Measurements from ENCODE around the gene WDCP. TPM values are rescaled to one million over a fixed set of nuclear protein-coding genes. Genes with fewer than 3 reads are reported as not detected.
"Not testable (repeated sequence)": the region's sequence is repeated elsewhere in the genome, so short reads cannot be mapped to it uniquely, and the experiment has no call there.

Gene WDCP, protein sequence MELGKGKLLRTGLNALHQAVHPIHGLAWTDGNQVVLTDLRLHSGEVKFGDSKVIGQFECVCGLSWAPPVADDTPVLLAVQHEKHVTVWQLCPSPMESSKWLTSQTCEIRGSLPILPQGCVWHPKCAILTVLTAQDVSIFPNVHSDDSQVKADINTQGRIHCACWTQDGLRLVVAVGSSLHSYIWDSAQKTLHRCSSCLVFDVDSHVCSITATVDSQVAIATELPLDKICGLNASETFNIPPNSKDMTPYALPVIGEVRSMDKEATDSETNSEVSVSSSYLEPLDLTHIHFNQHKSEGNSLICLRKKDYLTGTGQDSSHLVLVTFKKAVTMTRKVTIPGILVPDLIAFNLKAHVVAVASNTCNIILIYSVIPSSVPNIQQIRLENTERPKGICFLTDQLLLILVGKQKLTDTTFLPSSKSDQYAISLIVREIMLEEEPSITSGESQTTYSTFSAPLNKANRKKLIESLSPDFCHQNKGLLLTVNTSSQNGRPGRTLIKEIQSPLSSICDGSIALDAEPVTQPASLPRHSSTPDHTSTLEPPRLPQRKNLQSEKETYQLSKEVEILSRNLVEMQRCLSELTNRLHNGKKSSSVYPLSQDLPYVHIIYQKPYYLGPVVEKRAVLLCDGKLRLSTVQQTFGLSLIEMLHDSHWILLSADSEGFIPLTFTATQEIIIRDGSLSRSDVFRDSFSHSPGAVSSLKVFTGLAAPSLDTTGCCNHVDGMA
- total RNA-seq: 10 to 100 TPM in 2 of 3 donors, 1 to 10 TPM in 1; 2.4 to 11.8 (median 11.2) TPM
- 12.9 TPM for total RNA-seq (2013)

GRCh38 chr2:24046930-24047702, at the start of gene WDCP:
WDCP (minus strand) TSS chr2:24047391; CDS start chr2:24039494, 7,897 bp downstream.
- intact Hi-C loops (cut with micrococcal nuclease): loop anchor here (1.0 kb wide), 3 partner anchors 29 to 120 kb away; partner anchors contain the start of genes ATAD2B, SF3B6 and UBXN2A
- Histone ChIP-seq H3K36me3 (ENCODE audit: control insufficient read depth, insufficient read depth, low read length) (no peaks in the 10 kb centered on the region), H3K4me3 (ENCODE audit: low read length) (peak within 1 kb of the TSS; percentile 74), H3K9me3 (ENCODE audit: control insufficient read depth, insufficient read depth, low read length) (no peaks in the 10 kb centered on the region), H3K27me3 (ENCODE audit: control insufficient read depth, insufficient read depth, low read length) (no peaks in the 10 kb centered on the region), H3K27ac (ENCODE audit: low read length) (peak within 1 kb of the TSS; percentile 36), H3K4me1 (ENCODE audit: control insufficient read depth, insufficient read depth, low read length) (peaks cover 20% of the 10 kb centered on the region)
- under 1% methylated on average over 38 of the region's 38 CpGs for WGBS (ENCODE audit: insufficient coverage)
- DNase-seq (peak; percentile 88 to 97), ATAC-seq (peak; percentile 97 to 100 (median 99))
- no peaks in the 10 kb centered on the region for H3K36me3 Mint-ChIP-seq
- H3K27ac Mint-ChIP-seq: peak within 1 kb of the TSS; percentile 93 to 94
- H3K4me3 Mint-ChIP-seq: peak within 1 kb of the TSS; percentile 99
- peaks cover 24 to 28% of the 10 kb centered on the region in 2 donors for H3K4me1 Mint-ChIP-seq
- no peaks in the 10 kb centered on the region for H3K9me3 Mint-ChIP-seq
- no peaks in the 10 kb centered on the region for H3K27me3 Mint-ChIP-seq (ENCODE audit: low read depth in 2 of 2)
- TF ChIP-seq CTCF (IDR thresholded peaks at IDR 0.05): no peak

- DNase-seq; H3K4me3 ChIP-seq (ENCODE audit: low read length); H3K4me1 Mint-ChIP-seq; H3K27ac ChIP-seq (ENCODE audit: low read length); H3K27me3 ChIP-seq (ENCODE audit: control insufficient read depth, insufficient read depth, low read length); H3K9me3 Mint-ChIP-seq; H3K27ac Mint-ChIP-seq; H3K4me3 Mint-ChIP-seq; H3K9me3 ChIP-seq (ENCODE audit: control insufficient read depth, insufficient read depth, low read length); H3K36me3 Mint-ChIP-seq; H3K27me3 Mint-ChIP-seq (ENCODE audit: low read depth in 2 of 2); H3K36me3 ChIP-seq (ENCODE audit: control insufficient read depth, insufficient read depth, low read length); ATAC-seq; intact Hi-C loops (cut with micrococcal nuclease); H3K4me1 ChIP-seq (ENCODE audit: control insufficient read depth, insufficient read depth, low read length): not testable (repeated sequence)
- 96% methylated on average over 17 of the region's 17 CpGs for WGBS (ENCODE audit: insufficient coverage)
Observed at GRCh38 chr2:24095171-24095677, 48.0 kb upstream of the WDCP start.

- H3K27me3 Mint-ChIP-seq (ENCODE audit: low read depth in 2 of 2); H3K4me3 Mint-ChIP-seq; ATAC-seq; H3K4me1 Mint-ChIP-seq; H3K9me3 Mint-ChIP-seq; H3K36me3 Mint-ChIP-seq; H3K27ac ChIP-seq (ENCODE audit: low read length); H3K36me3 ChIP-seq (ENCODE audit: control insufficient read depth, insufficient read depth, low read length); H3K9me3 ChIP-seq (ENCODE audit: control insufficient read depth, insufficient read depth, low read length); H3K27ac Mint-ChIP-seq; intact Hi-C loops (cut with micrococcal nuclease); DNase-seq; H3K4me3 ChIP-seq (ENCODE audit: low read length); H3K4me1 ChIP-seq (ENCODE audit: control insufficient read depth, insufficient read depth, low read length); H3K27me3 ChIP-seq (ENCODE audit: control insufficient read depth, insufficient read depth, low read length): not testable (repeated sequence)
- WGBS (ENCODE audit: insufficient coverage): no CpG with 5 or more reads among the region's 5 CpGs
Observed at GRCh38 chr2:24093270-24093669, 46.1 kb upstream of the WDCP start.

DNA sequence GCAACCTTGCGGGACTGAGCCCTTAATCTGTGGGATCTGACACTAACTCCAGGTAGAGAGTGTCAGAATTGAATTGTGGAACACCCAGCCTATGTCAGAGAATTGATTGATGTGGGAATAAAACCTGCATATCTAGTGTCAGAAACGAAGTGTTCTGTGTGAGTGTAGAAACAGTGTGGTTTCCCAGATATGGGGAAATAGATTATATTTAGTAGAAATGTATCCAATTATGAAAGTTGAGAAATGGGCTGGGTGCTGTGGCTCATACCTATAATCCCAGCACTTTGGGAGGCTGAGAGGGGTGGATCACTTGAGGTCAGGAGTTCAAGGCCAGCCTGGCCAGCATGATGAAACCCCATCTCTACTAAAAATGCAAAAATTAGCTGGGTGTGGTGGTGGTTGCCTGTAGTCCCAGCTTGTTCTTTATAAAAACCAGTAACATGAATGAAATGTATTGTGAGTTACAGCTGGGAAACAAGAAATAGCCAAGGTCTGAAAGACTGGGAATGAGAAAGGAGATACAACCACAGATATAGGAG, 41.7 kb upstream of the WDCP start:
- Histone ChIP-seq H3K27ac (ENCODE audit: low read length) (no peak overlapping the region), H3K4me1 (ENCODE audit: control insufficient read depth, insufficient read depth, low read length) (peaks cover 13% of the 10 kb centered on the region), H3K9me3 (ENCODE audit: control insufficient read depth, insufficient read depth, low read length) (no peaks in the 10 kb centered on the region), H3K27me3 (ENCODE audit: control insufficient read depth, insufficient read depth, low read length) (no peaks in the 10 kb centered on the region), H3K36me3 (ENCODE audit: control insufficient read depth, insufficient read depth, low read length) (no peaks in the 10 kb centered on the region), H3K4me3 (ENCODE audit: low read length) (no peak overlapping the region)
- ATAC-seq (no peak), DNase-seq (no peak)
- Mint-ChIP-seq H3K36me3 (no peaks in the 10 kb centered on the region), H3K4me1 (peaks cover 0 to 14% of the 10 kb centered on the region in 2 donors), H3K9me3 (no peaks in the 10 kb centered on the region), H3K27ac (no peak overlapping the region), H3K27me3 (ENCODE audit: low read depth in 2 of 2) (no peaks in the 10 kb centered on the region), H3K4me3 (no peak overlapping the region)
- no peak for TF ChIP-seq CTCF (IDR thresholded peaks at IDR 0.05)
- intact Hi-C loops (cut with micrococcal nuclease): no loop called here
- WGBS (ENCODE audit: insufficient coverage): 82% methylated on average over 2 of the region's 2 CpGs

Data from natural killer cell (primary cell).